Gastroesophageal sphincter (tissue), 4 donors: ENCODE results near the gene WDR18. TPM values are rescaled to one million over a fixed set of nuclear protein-coding genes. Genes with fewer than 3 reads are reported as not detected.
A peak's percentile ranks its signal among the peaks of the same experiment; 100 is the strongest.

ENCODE experiments used
- ATAC-seq: fragments of 150-250 bp; one replicate; pipeline ENCODE4 v1.9.1; 2016; ENCODE audit warnings: mild to moderate bottlenecking, moderate library complexity
- H3K27ac ChIP-seq, 4 donors: fragments of 200-600 bp; sonication (generic) in 3 of 4; 1 replicate in 3 of 4; 2 replicates in 1 of 4; pipeline ENCODE4 v1.5.1; 2016 to 2019
- H3K27me3 ChIP-seq: fragments of 200-600 bp; sonication (generic); one replicate; pipeline ENCODE4 v1.5.1; 2019
- H3K36me3 ChIP-seq, 2 donors: fragments of 200-600 bp; sonication (generic); one replicate each; pipeline ENCODE4 v1.5.1; 2019; ENCODE audit warnings: control low read depth in 1 of 2
- H3K4me1 ChIP-seq, 3 donors: fragments of 200-600 bp; sonication (generic); 1 replicate in 2 of 3; 2 replicates in 1 of 3; pipeline ENCODE4 v1.5.1; 2016 to 2019; ENCODE audit warnings: control low read depth in 2 of 3
- H3K4me3 ChIP-seq, 2 donors: fragments of 200-600 bp; sonication (generic); one replicate each; pipeline ENCODE4 v1.5.1; 2019; ENCODE audit warnings: mild to moderate bottlenecking in 1 of 2, moderate library complexity in 1 of 2
- H3K9me3 ChIP-seq, 3 donors: fragments of 200-600 bp; sonication (generic); one replicate each; pipeline ENCODE4 v1.5.1; 2017 to 2019; ENCODE audit warnings: control low read depth in 2 of 3
- CTCF ChIP-seq, 4 experiments: fragments of 200-600 bp in 2 of 4; fragments of 450-650 bp in 2 of 4; sonication (generic) in 1 of 4; IDR thresholded peaks; one replicate each; pipeline ENCODE4 v1.5.1; 2017 to 2019; ENCODE audit warnings: antibody characterized with exemption in 4 of 4, mild to moderate bottlenecking in 2 of 4, moderate library complexity in 2 of 4
- EP300 ChIP-seq: sonication (generic); formaldehyde crosslinking; IDR thresholded peaks from one replicate; pipeline ENCODE4 v1.6.1; 2017; ENCODE audit warnings: antibody characterized with exemption, mild to moderate bottlenecking
- POLR2A ChIP-seq, 2 donors: fragments of 450-650 bp; IDR thresholded peaks; one replicate each; pipeline ENCODE4 v1.6.1; 2017; ENCODE audit warnings: antibody characterized with exemption in 2 of 2, mild to moderate bottlenecking in 2 of 2, moderate library complexity in 1 of 2
- POLR2AphosphoS5 ChIP-seq: sonication (generic); formaldehyde crosslinking; IDR thresholded peaks from one replicate; pipeline ENCODE4 v1.6.1; 2017; ENCODE audit warnings: antibody characterized with exemption
- WGBS, 2 donors: methylation state at CpG; one replicate each; pipeline ENCODE4 v1.1.5; 2018; ENCODE audit warnings: low coverage in 1 of 2; 5-methylcytosine and 5-hydroxymethylcytosine counted together
- total RNA-seq, 4 donors: library from RNA; depleted of rRNA; stranded (reverse); fragments of >200 nt; gene quantifications; one replicate each; pipeline ENCODE4 v1.1.0, GENCODE V29; 2016

WDR18 gene
- total RNA-seq, 4 donors from 2014 or later, result 7.2 to 43.9 (median 20.1) TPM

- Histone ChIP-seq H3K4me3 (no peak overlapping the region), H3K4me1 (peaks cover 0 to 89% (median 59%) of the 10 kb centered on the region in 3 donors), H3K36me3 (peaks cover 0 to 28% of the 10 kb centered on the region in 2 donors), H3K9me3 (no peaks in the 10 kb centered on the region), H3K27me3 (no peaks in the 10 kb centered on the region), H3K27ac (peak overlapping the region in 1 of 4 donors; percentile 99)
- TF ChIP-seq CTCF (IDR thresholded peaks at IDR 0.05) (no peak), POLR2AphosphoS5 (no peak), EP300 (no peak), POLR2A (IDR thresholded peaks at IDR 0.05) (no peak)
- no CpG with 5 or more reads among the region's 5 CpGs for WGBS, 2 donors
- no peak for ATAC-seq
These were observed 34.2 kb downstream of the WDR18 start for GRCh38 chr19:1018393-1018792.

DNA sequence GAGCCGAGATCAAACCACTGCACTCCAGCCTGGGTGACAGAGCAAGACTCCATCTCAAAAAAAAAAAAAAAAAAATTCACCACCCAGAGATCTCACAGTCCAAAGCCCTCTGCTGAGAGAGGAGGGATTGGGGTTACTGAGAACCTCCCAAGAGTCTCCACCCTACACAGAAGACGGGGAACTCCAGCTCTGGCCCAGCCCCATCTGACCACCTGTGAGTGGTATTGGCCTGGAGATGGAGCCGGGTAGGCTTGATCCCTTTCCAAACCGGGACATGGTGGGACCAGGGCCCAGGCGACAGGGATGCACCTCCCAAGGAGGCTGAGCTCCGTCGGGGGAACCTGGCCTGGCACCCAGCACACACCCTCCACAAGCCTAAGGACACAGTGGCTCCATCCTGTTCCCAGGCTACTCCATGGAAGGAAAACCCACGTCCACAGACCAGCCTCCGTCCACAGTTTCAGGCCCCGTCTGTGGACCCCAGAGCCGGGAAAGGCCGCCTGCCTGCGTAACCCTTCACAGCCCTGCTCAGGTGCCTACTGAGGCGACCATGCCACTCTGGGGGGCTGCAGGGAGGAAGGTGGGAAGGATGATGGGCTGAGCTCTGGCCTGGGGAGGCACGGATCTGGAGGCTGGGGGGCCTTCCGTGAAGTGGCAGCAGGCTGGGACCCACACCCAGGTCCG is 34.9 kb downstream of the WDR18 start:
- Histone ChIP-seq H3K27ac (peak overlapping the region in 2 of 4 donors; percentile 99), H3K27me3 (no peaks in the 10 kb centered on the region), H3K36me3 (peaks cover 0 to 21% of the 10 kb centered on the region in 2 donors), H3K4me1 (peaks cover 0 to 83% (median 59%) of the 10 kb centered on the region in 3 donors), H3K4me3 (peak overlapping the region; percentile 73 to 85), H3K9me3 (no peaks in the 10 kb centered on the region)
- TF ChIP-seq POLR2A (IDR thresholded peaks at IDR 0.05), result no peak
- no peak for TF ChIP-seq CTCF (IDR thresholded peaks at IDR 0.05)
- TF ChIP-seq POLR2AphosphoS5, result no peak
- TF ChIP-seq EP300, result no peak
- WGBS, 2 donors, result 67 to 100% methylated on average over 1 of the region's 17 CpGs
- no peak for ATAC-seq

GRCh38 chr19:1019616-1019961 is 35.4 kb downstream of the WDR18 start:
- no CpG with 5 or more reads among the region's 18 CpGs for WGBS, 2 donors
- H3K4me1 ChIP-seq, result peaks cover 0 to 78% (median 59%) of the 10 kb centered on the region in 3 donors
- H3K9me3 ChIP-seq, result no peaks in the 10 kb centered on the region
- H3K4me3 ChIP-seq, result peak overlapping the region; percentile 73 to 85
- H3K27me3 ChIP-seq, result no peaks in the 10 kb centered on the region
- TF ChIP-seq POLR2AphosphoS5, result no peak
- no peak for TF ChIP-seq POLR2A (IDR thresholded peaks at IDR 0.05)
- TF ChIP-seq CTCF (IDR thresholded peaks at IDR 0.05), result no peak
- no peak for TF ChIP-seq EP300
- H3K36me3 ChIP-seq, result peaks cover 0 to 16% of the 10 kb centered on the region in 2 donors
- H3K27ac ChIP-seq, result peak overlapping the region in 3 of 4 donors; percentile 9 to 99 (median 99)
- no peak for ATAC-seq

GRCh38 chr19:1019980-1020867 is 36.1 kb downstream of the WDR18 start:
- Histone ChIP-seq H3K27ac (peak overlapping the region; percentile 8 to 99 (median 98)), H3K27me3 (no peaks in the 10 kb centered on the region), H3K4me3 (peak overlapping the region; percentile 73 to 85), H3K9me3 (no peaks in the 10 kb centered on the region), H3K36me3 (peaks cover 0 to 9% of the 10 kb centered on the region in 2 donors), H3K4me1 (peaks cover 0 to 72% (median 56%) of the 10 kb centered on the region in 3 donors)
- ATAC-seq, result no peak
- 0 to 1% methylated on average over 2 to 15 of the region's 60 CpGs for WGBS, 2 donors
- TF ChIP-seq CTCF (IDR thresholded peaks at IDR 0.05) (no peak), POLR2AphosphoS5 (no peak), POLR2A (IDR thresholded peaks at IDR 0.05) (no peak), EP300 (no peak)
